GM18870 (cell line): Measurements from ENCODE around the gene TMSB15B.
"Not testable (repeated sequence)": the region's sequence is repeated elsewhere in the genome, so short reads cannot be mapped to it uniquely, and the experiment has no call there.

Source experiments
- ATAC-seq: cut with Tn5 transposase; IDR thresholded peaks from one replicate; pipeline ENCODE4 v1.9.1; 2021; ENCODE audit warnings: moderate library complexity; ENCODE audit not compliant: unreplicated experiment

TMSB15B gene

GRCh38 chrX:103962411-103963278, at the start of gene TMSB15B:
Gene TMSB15B, plus strand, starts transcription at chrX:103962627.
- not testable (repeated sequence) for ATAC-seq

GRCh38 chrX:103913356-103914020, 48.9 kb upstream of the TMSB15B start:
- no peak for ATAC-seq

- no peak for ATAC-seq
Observed at GRCh38 chrX:103918050-103918449, 44.4 kb upstream of the TMSB15B start.

GRCh38 chrX:103918571-103919269, 43.7 kb upstream of the TMSB15B start:
- peak; percentile 44 for ATAC-seq

- peak; percentile 44 for ATAC-seq
Observed at GRCh38 chrX:103919270-103919637, 43.2 kb upstream of the TMSB15B start.

GRCh38 chrX:103920515-103920914, 41.9 kb upstream of the TMSB15B start:
- peak; percentile 65 for ATAC-seq

- peak; percentile 76 for ATAC-seq
Observed at GRCh38 chrX:103927030-103927429, 35.4 kb upstream of the TMSB15B start.

- no peak for ATAC-seq
Observed at GRCh38 chrX:103927633-103928032, 34.8 kb upstream of the TMSB15B start.

- peak; percentile 97 for ATAC-seq
Observed at GRCh38 chrX:103932133-103932532, 30.3 kb upstream of the TMSB15B start.

- not testable (repeated sequence) for ATAC-seq
Observed at GRCh38 chrX:103940257-103940656, 22.2 kb upstream of the TMSB15B start.

- ATAC-seq: peak; percentile 64
Observed at GRCh38 chrX:103941201-103941975, 21.0 kb upstream of the TMSB15B start.

- no peak for ATAC-seq
Observed at GRCh38 chrX:103949506-103949905, 12.9 kb upstream of the TMSB15B start.

GRCh38 chrX:103953353-103953752, 9.1 kb upstream of the TMSB15B start:
- ATAC-seq: no peak

- ATAC-seq: no peak
Observed at GRCh38 chrX:103954259-103954658, 8.2 kb upstream of the TMSB15B start.

- ATAC-seq: not testable (repeated sequence)
Observed at GRCh38 chrX:103960599-103960998, 1.8 kb upstream of the TMSB15B start.

- not testable (repeated sequence) for ATAC-seq
Observed at GRCh38 chrX:103983508-103983907, 21.1 kb downstream of the TMSB15B start.

- peak; percentile 71 for ATAC-seq
Observed at GRCh38 chrX:103999234-103999633, 36.8 kb downstream of the TMSB15B start.

- no peak for ATAC-seq
Observed at GRCh38 chrX:104008831-104009230, 46.4 kb downstream of the TMSB15B start.

- ATAC-seq: no peak
Observed at GRCh38 chrX:104013158-104013557, 50.7 kb downstream of the TMSB15B start.

- no peak for ATAC-seq
Observed at GRCh38 chrX:104013606-104014005, 51.2 kb downstream of the TMSB15B start, which contains the start of gene H2BW1. Gene H2BW1, minus strand, starts transcription at chrX:104013708. Its CDS starts 132 bp downstream, at chrX:104013576.

GRCh38 chrX:104015576-104015975, 53.1 kb downstream of the TMSB15B start:
- ATAC-seq: not testable (repeated sequence)
